ENCODE results near the gene TMEM54.

Gene TMEM54

DNA sequence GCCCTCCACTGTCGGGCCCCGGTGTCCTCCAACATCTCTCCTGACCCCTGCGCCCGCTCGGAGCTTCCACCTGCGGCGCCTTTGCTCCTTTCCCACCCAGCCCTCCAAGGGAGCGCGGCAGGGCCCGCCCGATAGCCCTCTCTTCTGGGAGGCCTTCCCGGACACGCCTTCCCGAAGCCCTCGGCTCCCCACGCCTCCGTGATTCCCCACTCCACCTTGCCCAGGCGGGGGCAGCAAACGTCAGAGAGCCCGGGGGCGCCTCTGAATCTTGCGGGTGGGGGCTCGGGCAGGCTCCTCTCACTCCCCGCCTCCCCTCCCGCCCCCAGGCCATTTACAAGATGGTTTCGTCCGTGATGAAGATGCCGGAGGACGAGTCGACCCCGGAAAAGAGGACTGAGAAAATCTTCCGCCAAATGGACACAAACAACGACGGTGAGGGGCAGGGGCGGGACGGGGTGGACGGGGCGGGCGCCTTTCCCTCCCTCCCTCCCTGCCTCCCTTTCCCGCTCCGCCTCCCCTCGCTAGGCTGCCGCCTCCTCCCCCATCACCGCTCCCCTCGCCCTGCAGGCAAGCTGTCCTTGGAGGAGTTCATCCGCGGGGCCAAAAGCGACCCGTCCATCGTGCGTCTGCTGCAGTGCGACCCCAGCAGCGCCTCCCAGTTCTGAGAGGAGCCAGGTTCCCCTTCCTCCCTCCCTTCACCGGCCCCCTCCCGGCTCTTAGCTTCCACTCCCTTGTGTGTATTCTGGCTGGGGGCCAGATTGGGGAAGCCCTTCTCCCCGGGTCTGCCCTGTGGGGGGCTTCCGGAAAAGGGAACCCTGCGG lies 7.8 kb downstream of the TMEM54 start:
- peak; percentile 37 for DNase-seq

DNA sequence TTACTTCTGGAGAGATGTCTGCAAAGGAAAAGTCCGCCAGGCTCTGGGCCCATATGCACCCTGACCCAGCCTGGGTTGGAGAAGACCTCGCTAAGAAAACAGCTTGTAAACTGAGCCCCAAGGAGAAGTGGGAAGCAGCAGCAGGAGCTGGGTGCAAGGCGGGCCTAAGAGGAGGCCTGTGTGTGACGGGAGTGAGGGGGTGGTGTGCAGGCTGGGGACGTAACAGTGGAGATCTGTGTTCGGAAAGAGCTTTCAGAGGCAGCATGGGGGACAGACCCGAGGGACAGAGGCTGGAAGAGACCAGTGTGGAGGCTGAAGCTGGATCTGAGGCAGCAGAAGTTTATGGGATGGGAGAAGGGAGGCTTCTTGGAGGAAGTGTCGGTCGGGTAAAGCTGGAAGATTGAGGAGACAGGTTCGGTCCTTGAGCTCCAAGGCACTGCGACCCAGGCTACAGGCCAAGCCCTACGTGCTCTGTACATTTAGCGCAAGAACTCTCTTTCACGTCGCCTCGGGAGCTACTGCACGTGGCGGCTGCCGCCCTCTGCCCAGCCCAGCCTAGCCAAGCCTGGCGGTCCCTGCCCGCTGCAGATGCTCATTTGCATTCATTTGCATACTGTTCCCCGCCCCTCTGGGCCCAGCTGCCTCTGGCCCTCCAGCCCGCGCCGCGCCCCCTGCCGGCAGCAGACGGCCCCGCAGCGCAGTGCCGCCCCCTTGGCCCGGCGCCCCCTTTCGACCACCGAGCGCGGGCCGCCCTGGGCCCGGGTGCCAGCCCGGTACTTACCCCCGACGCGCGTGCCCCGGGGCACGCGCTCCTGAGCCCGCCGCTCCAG lies 8.6 kb downstream of the TMEM54 start:
- DNase-seq = peak; percentile 71

DNA sequence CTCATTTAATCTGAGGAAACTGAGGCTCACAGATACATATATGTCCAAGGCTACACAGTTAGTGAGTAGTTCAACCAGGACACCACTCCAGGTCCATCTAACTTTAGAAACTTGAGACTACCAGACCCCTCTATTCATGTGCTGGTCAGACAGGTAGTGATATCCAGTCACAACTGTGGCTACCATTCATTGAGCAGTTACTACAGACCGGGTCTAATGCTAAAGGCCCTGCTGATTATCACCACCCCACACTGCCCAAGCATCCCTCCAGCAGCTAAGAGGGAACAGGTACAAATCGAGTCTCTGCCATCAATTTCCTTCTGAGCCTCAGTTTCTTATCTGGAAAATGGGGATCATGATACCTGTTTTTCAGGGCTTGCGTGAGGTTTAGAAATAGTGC lies 9.6 kb downstream of the TMEM54 start:
- DNase-seq = no peak

DNA sequence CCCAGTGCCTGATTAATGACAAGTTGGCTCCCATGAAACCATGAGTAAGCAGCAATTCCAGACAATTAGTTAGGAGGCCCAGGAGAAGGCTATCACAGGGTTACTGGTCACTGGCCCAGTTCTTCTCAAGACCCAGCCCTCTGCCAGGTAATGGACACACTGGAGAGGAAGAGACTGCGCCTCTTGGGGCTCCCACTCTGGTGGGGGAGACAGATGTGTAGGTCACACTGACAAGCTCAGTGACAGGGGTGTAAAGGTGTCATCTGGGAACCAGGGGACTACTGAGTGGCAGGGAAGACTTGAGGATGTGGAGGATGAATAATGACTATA lies 10.0 kb downstream of the TMEM54 start:
- DNase-seq = no peak

DNA sequence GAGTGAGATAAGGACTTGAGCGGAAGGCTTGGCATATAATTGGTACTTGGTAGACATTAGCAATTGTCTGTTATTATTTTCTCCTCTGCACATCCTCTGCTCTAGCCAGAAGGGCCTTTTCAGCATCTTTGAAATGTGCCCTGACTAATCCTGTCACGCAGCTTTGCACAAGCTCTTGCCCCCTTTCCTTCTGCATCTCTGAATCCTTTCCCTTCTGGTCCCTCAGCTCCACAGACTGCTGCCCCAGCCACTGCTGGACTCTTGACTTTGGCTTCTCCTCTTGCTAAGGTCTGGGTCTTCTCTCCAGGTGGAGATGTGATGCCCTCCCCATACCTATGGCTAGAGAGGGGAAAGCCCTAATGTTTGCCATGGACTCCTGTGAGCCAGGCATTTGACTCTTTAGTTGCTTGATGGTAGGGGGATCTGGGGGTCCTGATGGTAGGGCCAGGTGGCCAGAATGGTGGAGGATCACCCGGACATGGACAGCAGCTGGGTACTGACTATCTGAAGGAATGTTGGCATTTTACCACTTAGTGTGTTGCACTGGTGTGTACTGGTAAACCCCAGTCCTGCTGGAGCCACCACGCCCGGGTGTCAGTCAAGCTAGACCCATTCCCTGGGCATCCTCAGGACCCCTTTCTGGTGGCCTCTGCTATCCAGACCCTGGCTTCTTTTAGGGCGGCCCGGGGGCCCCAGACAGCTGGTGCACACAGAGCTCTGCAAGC lies 10.5 kb downstream of the TMEM54 start:
- DNase-seq = no peak

DNA sequence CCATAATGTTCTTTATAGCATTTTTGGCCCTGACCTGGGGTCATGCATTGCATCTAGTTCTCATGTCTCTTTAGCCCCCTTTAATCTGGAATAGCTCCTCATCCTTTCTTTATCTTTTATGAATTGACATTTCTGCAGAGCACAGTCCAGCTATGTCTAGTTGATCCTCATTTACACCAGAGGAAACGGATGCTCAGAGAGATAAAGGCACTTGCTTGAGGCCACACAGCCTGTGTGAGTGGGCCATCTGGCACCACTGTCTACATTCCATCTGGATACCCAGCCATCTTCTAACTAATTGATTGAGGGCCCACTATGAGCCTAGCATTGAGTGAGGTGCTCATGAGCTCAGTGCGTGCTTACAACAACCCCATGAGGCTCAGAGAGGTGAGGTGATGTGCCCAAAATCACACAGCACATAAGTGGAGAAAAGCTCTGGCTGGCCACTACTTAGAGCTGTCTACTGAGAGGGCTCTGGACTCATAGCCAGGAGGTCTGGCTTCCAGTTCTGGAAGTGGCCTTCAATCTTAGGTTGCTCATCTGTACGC lies 11.4 kb downstream of the TMEM54 start:
- DNase-seq = no peak

DNA sequence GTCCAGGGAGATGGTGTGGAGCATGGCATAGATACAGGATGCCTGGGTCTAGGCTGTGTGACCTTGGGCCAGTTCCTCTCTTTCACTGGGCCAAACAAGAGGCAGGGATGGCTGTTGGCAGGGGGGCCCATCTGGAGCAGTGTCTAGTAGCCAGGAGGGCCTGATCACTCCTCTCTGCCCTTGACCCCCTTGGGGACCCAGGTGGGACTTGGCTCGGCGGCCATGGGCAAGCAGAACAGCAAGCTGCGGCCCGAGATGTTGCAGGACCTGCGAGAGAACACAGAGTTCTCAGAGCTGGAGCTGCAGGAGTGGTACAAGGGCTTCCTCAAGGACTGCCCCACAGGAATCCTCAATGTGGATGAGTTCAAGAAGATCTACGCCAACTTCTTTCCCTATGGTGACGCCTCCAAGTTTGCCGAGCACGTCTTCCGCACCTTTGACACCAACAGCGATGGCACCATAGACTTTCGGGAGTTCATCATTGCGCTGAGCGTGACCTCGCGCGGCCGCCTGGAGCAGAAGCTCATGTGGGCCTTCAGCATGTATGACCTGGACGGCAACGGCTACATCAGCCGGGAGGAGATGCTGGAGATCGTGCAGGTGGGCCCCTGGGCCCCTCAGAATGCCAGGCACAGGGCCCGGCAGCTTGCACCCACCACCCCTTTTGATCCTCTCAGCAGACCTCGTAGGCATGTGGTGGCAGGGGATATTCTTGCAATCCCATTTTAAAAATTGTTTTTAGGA lies 12.3 kb downstream of the TMEM54 start:
- no peak for DNase-seq

DNA sequence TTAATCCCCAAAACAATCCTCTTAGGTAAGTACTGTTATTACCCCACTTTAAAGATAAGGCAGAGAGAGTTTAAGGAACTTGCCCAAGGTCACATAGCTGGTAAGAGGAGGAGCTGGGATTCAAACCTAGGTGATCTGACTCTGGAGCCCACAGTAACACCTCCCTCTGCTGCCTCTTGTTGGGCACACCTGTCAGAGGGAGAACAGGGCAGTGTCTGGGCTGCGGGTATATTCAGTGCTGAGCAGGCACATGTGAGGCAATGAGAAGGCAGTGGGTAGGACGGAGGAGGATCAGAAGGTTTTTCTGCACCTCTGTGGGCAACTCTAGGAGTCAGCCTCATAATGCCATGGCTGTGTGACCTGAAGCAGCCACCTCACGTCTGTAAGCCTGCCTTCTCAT lies 13.1 kb downstream of the TMEM54 start:
- DNase-seq = no peak

DNA sequence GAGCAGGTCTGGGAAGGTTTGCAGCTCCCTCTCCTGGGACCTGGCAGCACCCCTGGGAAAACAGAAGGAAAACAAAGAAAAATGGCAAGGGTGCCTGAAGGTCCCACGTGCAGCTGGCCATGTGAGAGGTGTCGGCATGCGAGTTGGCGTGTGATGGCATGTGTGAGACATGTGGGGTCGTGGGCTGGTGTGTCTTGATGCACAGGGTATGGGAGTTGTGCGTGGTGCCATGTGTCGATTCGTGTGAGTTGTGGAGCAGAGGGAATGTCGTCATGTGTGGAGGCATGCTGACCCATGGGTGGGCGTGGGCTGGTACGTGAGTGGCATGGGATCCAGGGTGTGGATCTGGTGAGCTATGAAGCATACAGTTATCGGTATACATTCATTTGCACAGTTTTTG lies 13.6 kb downstream of the TMEM54 start:
- DNase-seq = no peak

DNA sequence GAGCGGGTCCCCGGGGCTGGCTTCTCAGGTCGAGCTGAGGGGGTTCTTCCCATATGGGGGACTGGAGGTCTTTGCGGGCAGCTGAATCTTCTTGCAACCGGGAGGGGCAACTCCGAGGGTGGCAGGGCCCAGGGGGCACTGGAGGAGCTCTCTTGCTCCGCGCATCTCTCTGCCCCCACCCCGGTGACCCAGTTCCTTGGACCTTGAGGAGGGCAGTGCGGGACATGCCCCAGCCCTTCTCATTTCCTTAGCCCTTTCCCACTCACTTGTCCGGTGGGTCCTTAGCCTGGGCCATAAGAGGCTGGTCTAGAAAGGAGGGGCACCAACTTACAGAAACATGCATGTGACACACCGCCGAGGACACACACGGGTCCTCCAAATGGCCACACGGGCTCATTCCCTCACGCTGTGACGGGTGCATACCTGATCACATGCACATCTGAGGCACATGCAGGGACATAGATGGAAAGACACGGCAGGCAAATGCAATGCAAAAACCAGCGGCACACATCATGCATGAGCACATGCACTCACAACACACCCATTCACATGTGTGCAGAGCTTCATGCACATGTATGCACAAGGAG lies 14.3 kb downstream of the TMEM54 start:
- no peak for DNase-seq

DNA sequence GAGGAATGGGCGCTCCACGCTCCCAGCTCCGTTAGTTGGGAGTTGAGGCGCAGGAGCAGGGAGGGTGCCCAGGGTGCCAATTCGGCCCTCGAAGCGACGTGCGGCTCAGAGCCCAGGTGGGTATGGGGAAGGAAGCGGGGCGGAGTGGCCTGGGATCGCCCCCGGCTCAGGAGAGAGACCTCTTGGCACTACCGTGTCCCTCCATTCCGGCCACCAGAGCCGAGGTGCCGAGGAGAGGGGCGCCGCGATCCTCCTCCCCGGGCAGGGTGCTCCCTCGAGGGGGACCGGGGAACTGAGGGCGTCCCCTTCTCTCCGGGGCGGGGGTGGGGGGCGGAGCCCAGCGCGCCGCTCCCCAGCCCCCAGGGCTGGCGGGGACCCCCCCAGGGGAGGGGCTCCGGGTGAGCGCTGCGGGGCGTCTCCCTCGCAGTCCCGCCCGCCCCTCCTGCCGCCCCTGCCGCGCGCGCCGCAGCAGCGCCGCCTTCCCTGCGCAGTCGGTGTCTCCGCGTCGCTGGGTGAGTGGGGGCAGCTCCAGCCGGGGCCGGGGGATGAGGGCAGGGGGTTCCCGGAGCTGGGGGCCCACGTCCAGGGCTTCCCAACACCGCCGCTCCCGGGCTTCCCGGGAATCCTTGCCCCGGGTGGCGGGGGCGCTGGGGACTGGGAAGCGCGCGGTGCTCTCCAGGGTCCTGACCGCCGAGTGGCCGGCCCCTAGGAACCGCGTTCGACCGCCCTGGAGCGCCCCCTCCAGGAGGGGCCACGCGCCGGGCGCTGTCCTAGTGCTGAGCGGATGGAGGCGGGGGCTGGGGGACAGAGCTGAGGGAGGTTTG lies 15.0 kb downstream of the TMEM54 start, which contains the start of gene HPCA:
Gene HPCA (plus strand): TSS at position 488 of the 824 bp plus-strand sequence. CDS start 2,408 bp downstream, outside the sequence.
- DNase-seq = peak; percentile 50

DNA sequence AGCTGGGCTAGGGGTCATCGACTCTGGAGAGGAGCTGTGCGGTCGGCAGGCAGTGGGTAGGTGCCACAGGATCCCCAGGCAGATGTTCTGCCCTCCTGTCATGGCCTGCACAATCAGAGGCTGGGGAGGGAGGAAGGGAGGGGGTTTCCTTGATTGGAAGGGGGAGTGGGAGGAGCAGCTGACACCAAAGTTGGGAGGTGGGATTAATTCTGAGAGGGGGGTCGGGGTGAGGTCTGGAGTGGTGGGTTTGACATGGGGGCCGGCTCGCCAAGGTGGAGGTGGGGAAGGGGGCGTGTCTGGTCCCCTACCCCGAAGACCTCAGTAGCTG lies 15.5 kb downstream of the TMEM54 start:
- DNase-seq = no peak

DNA sequence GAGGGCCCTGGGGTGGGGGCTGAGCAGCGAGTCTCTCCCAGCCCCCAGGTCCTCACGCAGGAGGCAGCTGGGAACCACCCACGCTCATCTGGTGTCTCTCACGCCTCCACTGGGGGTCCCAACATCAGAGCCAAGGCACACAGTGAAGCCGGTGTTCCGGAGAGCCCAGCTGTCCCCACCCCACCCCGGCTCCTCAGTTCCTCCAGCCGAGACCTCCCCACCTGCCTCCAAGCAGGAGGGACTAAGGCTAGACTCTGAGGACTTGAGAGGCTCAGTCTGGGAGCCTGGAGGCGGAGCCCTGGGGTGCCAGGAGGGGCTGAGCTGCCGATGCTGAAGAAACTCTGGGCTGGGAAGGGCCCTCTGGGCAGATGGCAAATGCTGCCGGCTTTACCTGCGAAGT lies 16.5 kb downstream of the TMEM54 start:
- DNase-seq = no peak

DNA sequence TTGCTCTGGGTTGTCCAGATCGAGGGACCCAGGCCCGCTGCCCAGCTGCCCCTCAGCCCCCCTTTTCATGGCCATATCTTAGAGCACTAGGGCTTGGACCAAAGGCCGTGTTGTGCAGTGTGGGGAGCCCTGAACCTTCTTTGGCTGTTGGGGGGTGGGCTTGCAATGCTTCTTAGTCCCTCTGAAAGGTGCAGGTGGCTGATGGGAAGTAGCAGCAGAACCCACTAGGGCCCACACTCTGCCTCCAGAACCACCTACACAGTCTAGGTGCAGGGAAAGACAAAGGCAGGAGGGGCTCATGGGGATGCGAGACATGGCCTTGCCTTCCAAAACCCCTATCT lies 17.2 kb downstream of the TMEM54 start:
- DNase-seq = no peak

DNA sequence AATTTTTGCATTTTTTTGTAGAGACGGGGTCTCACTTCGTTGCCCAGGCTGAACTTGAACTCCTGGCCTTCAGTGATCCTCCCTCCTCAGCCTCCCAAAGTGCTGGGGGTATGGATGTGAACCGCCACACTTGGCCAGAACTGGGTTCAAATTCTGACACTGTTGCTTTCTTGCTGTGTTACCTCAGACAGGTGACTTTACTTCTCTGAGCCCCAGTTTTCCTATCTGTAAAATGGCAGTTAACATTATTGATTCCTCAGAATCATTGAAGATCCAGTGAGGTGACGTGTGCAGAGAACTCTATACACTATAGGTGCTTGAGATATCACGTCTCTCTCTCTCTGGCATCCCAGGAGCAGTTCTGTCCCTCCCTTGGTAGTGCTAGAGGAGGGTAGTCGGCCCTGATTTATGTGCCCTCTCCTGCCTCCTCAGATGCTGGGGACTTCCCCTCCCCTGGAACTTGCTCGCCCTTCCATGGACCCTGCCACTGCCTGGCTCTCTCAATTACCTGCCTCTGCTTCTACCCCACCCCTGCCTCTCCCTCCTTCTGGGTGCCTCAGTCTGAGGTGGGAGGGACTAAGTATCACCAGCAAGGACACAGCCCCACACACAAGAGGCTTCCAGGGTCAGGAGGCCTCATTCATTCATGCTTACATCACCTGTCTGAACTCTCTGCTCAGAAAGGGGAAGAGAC lies 17.7 kb downstream of the TMEM54 start:
- DNase-seq = no peak

DNA sequence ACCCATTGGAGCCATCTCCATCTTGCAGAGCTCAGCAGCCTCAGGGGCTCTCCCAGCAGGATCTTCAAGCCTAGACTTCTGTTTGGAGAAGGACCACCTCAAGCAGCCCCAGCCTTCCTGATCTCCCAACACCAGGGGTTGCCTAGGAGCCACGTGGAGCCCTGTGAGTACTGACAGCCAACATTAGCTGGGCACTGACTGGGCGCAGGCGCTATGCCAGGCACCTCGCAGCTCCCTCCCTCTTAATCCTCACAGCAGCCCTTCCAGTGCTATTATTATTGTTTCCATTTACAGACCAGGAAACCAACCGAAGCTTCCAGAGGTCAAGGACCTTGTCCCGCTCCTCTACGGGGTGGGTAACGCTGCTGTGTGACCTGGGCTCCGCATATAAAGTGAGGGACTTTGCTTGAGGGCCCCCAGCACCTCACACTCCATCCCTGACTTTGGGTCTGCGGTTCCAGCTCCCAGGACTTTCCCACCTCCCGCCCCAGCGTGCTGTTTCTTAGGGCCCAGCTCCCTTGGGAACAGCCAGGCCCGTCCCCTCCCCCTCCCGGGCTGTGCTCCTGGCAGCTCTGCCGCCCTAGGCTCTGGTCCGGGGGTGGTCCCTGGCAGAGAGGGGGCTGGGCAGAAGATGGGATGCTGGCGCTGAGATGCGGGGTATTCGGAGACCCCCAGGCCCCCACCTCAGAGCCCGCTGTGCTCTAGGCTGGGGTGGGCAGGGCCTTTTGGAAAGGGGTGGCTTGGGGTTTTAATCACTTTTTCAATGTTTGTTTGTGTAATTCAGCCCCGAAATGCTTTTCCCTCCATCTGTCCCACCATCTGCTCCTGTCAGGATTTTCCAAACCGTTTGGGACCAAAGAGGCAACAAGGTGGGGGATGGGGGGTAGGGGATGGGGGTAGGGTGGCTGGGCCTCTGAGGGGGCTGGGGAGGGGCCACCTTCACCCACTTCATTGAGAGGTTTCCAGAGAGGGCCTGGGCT lies 19.0 kb downstream of the TMEM54 start:
- DNase-seq = peak; percentile 60

DNA sequence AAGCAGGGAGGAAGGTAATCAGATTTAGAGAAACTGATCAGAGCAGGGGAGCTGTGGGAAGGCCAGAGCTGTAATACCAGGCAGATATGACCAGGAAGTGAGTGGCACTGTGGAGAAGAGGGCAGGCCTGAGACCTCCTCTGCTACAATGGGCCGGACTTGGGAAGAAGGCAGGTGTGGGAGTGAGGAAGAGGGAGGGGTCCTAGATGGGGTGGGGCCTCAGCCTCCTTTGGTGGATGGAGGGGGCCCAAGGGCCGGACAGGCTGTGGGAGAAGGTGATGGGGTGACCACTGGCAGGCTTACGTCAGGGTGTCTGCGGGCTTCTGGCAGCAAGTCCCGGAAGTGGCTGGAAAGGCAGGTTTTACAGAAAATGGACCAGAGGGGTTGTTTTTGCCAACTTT lies 19.9 kb downstream of the TMEM54 start:
- no peak for DNase-seq

DNA sequence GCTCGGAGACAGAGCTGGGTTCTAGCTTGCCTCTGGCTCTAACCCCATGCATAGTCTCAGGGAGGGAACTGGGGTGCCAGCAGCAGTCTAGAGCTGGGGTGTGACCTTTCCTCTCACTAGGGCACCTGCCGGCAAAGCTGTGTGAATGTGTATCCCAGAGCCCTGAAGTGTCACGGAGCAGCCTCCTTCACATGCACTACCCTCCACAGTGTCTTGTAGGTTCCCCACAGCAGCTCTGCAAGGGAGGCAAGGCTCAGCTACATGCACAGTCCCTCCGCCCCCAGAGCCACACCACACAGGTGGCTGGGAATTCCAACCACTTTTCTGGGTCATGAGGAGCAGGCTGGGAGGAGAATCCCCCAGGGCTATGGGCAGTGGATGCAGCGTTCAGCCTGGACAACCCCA lies 22.6 kb downstream of the TMEM54 start:
- no peak for DNase-seq

DNA sequence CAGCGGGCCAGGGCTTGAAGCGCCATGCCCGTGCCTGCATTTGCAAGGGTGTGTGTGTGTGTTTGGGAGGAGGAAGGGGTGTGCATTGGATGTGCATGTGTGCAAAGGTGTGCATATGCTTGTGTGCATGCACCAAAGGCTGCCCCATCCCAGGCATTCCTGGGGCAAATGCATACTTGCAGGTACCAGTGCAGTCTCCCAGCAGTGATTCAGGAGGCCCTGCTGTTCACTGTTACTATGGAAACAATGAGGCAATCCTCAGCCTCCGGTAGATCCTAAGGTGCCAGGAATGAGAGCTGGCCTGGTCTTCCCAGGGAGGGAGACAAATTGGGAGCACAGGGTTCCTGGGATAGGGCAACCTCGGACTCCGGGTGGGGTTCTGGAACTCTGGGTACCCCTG lies 23.0 kb downstream of the TMEM54 start:
- peak; percentile 9 for DNase-seq
